Sigmoid colon (tissue), 4 donors: Measurements from ENCODE around the gene COX6A2.

Source experiments
- CTCF ChIP-seq, 4 experiments: fragments of 450-650 bp in 3 of 4; fragments of 200-600 bp in 1 of 4; IDR thresholded peaks; one replicate each; pipeline ENCODE4 v1.5.1; 2016 to 2019; ENCODE audit warnings: antibody characterized with exemption in 4 of 4, mild to moderate bottlenecking in 3 of 4, moderate library complexity in 2 of 4
- EP300 ChIP-seq, 4 donors: sonication (generic); formaldehyde crosslinking; IDR thresholded peaks; one replicate each; pipeline ENCODE4 v1.6.1; 2017; ENCODE audit warnings: antibody characterized with exemption in 4 of 4
- POLR2A ChIP-seq, 2 donors: fragments of 450-650 bp; IDR thresholded peaks; one replicate each; pipeline ENCODE4 v1.6.1; 2016; ENCODE audit warnings: antibody characterized with exemption in 2 of 2, mild to moderate bottlenecking in 2 of 2, moderate library complexity in 2 of 2

DNA sequence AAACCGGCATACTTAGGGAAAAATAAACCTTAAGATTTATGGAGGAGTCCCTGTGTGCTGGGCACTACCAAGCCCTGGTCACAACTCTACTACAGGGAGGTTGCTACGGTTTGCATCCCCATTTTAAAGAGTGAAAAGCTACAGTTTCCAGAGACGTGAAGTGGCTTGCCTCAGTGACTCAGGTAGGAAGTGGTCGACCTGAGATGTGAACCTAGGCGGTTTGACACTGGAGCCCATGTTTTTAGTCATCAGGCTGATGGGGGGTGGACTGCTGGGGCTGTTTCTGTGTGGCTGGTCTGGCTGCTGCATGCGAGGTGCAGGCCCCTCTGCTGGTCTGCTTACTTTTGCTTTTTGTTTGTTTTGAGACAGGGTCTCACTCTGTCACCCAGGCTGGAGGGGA is 6.6 kb downstream of the COX6A2 start:
- TF ChIP-seq EP300 (IDR thresholded peaks at IDR 0.05), result no peak
- TF ChIP-seq POLR2A (IDR thresholded peaks at IDR 0.05), result no peak
- no peak for TF ChIP-seq CTCF (IDR thresholded peaks at IDR 0.05)
